ENCODE data around the gene KIF1A. TPM values are rescaled to one million over a fixed set of nuclear protein-coding genes. Genes with fewer than 3 reads are reported as not detected.

Gene KIF1A
- total RNA-seq, 1 donor from 2014 or later = 0.89 TPM

GRCh38 chr2:240735476-240735875 lies 84.5 kb downstream of the KIF1A start:
- DNase-seq = no peak

GRCh38 chr2:240734756-240735155 lies 85.3 kb downstream of the KIF1A start:
- no peak for DNase-seq

- DNase-seq = no peak
Measured at GRCh38 chr2:240733803-240734495, 86.1 kb downstream of the KIF1A start.

DNA sequence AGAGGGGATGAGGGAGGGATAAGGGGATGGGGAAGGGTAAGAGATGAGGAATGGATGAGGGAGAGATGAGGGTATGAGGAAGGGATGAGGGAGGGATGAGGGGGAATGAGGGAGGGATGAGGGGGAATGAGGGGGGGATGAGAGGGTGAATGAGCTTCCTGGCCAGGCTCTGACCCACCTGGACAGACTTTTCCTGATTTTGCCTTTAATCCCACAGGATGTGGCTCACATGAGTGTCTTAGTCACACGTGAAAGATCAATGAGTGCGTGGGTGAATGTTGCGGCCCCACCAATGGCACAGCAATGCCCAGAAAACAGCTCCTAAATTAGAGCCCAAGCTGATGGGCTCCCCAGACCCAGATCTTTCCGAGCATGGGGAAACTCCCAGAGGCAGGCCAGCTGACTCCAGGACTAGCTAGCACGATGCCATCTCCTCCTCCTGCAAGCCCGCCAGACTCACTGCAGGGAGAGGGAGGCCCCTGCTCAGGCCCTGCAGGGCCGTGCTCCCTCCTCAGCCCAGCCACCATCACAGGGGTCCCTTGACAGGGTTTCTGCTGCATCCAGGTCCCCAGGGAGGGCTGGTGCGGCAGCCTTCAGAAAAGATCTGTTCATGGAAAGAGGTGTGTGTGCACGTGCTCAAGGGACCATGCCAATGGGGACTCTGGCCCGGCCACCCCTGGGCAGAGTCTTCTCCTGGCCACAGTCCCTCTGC lies 87.0 kb downstream of the KIF1A start:
- no peak for DNase-seq

- no peak for DNase-seq
Measured at GRCh38 chr2:240732184-240732583, 87.8 kb downstream of the KIF1A start.

GRCh38 chr2:240731178-240731545 lies 88.9 kb downstream of the KIF1A start:
- DNase-seq = peak; percentile 7

GRCh38 chr2:240730501-240731177 lies 89.4 kb downstream of the KIF1A start:
- no peak for DNase-seq

DNA sequence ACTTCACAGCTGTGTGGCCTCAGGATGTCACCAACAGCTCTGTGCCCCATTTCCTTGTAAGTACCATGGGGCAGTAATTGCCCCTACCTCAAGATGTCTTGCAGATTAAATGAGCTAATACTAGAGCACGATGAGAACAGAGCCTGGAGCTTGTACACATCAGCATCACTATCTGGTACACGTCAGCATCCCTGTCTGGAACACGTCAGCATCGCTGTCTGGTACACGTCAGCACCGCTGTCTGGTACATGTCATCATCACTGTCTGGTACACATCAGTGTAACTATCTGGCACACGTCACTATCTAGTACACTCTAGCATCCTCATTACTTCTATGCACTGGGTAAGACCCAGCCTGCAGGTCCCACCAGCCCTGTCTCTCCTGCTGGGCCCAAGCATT lies 91.2 kb downstream of the KIF1A start:
- no peak for DNase-seq

- no peak for DNase-seq
Measured at GRCh38 chr2:240728361-240728760, 91.7 kb downstream of the KIF1A start.

DNA sequence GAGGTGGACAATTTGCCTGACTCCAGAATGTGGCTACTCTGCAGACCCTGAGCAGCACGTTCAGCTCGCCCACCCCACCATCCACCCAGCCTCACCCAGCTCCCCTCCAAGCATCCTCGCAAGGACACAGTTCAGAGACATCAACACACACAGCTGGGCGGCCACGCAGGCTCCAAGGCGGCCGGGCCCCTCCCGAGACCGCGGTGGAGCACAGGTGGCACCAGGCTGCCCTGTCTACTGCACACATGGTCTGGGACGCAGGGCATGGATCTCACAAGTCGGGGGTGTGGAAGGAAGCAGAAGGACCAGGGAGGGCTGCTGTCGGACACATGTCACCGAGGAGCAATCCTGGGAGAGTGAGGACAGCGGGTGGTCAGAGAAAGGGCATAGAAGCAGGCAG lies 92.1 kb downstream of the KIF1A start:
- DNase-seq = no peak

- DNase-seq = no peak
Measured at GRCh38 chr2:240727439-240727838, 92.6 kb downstream of the KIF1A start.

DNA sequence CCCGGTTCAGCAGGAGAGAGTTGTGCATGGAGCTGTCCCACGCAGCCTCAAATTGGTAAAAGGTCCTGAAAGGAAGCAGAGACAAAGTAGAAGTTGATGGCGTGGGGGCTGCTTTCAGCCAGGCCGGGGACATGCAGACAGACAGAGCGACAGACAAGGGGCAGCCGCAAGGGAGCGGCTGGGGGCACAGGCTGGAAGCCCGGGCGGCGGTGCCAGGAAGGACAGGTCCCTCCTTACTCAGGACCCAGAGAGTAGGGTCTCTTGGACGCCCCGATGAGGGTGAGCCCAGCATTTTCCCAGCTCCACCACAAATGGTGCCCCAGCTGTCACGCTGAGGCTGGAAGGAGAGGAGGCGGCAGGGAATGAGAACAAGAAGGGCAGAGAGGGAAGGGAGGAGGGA lies 93.1 kb downstream of the KIF1A start:
- DNase-seq = no peak

DNA sequence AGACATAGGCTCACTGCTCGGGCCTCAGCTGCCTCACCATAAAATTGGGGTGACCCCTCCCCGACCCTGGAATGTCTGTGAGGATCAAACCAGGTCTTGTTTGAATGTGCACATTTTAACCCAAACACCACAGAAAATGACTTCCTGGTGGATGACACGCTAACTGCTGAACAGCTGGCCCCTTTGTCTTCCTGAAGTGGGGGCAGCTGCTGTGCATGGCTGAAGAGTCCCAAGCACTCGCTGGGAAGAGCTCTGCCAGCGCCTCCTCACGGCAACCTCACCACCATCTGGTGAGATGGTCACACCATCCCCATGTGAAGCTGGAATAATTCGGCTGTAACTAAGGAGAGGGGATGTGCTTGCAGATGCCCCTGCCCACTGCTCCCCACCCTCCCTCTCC lies 94.3 kb downstream of the KIF1A start:
- DNase-seq = no peak

GRCh38 chr2:240725266-240725665 lies 94.8 kb downstream of the KIF1A start:
- DNase-seq = no peak

DNA sequence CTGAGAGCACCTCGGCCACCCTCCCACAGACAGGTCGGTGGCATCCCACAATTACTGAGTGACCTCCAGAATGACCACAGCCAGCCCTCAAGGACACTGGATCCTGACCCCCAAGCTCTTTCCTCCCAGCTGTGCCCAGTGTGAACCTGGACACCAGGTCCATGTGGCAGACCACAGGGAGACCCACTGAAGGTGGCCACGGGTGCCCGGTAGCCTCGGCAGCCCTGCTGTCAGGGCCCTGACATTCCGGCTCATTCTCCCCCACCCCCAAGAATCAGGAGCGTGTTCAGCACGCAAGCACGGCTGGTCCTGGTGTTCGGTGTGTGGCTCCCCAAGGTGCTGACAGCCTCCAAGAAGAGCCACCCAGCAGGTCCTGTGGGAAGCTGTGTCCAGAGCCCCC lies 95.6 kb downstream of the KIF1A start:
- DNase-seq = no peak

DNA sequence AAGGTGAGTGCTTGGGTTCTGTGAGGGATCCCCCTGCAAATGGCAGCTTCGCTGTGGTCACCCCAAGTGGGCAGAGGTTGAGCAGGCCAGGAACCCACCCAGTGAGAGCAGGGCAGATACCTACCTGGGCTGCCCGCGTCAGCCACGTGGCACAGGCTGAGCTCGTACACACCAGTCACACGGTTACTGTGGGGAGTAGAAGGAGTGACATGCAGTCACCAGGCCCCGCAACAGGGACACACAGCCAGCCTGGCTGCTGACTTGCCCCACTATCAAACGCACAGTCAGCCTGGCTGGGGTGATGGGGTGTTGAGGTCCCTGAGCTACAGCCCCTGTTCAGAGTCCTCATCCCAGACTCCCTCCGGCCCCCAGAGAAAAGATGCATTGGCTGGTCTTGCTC lies 96.2 kb downstream of the KIF1A start:
- no peak for DNase-seq

- no peak for DNase-seq
Measured at GRCh38 chr2:240722796-240723735, 97.0 kb downstream of the KIF1A start.

GRCh38 chr2:240722376-240722775 lies 97.6 kb downstream of the KIF1A start:
- DNase-seq = no peak

DNA sequence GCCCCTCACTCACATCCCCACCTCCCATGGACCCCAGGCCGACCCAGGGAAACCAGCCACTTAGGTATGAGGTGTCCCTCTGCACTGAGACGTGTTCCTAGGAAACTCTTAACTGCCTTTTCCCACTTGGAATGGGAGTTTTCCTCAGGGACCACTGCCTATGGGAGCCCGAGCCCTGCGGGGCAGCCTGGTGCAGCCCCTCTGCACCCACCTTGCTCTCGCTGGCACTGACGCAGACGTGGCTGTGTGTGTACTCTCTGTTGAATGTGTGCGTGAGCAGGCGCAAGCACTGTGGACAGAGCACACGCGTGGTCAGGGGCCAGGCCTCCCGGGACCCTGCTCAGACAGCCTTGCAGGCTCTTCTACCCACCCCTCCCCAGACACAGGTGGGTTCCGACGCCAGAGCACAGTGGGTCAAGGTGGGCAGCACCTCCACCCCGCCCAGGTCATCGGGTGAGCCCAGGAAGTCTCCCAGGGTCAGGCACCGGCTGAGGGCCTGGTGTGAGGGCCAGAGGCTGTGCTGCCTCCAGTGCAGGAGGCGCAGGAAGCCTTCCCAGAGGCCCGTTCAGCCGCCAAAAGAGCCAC lies 98.3 kb downstream of the KIF1A start:
- DNase-seq = no peak

GRCh38 chr2:240720686-240721595 lies 99.1 kb downstream of the KIF1A start:
- DNase-seq = no peak

Measured in skin of body (tissue), 2 donors.